ENCODE measurements around the gene CD276.
"Not testable (repeated sequence)": the region's sequence is repeated elsewhere in the genome, so short reads cannot be mapped to it uniquely, and the experiment has no call there.

Gene CD276

GRCh38 chr15:73717206-73717605, 33.0 kb downstream of the CD276 start:
- no peak for TF ChIP-seq CTCF (IDR thresholded peaks at IDR 0.05; ENCODE audit: insufficient read depth, low read depth, low read length, missing control alignments)
- no peak for DNase-seq (ENCODE audit: low read depth)
- H3K4me3 ChIP-seq (ENCODE audit: low read length): no peak overlapping the region

- no peak for TF ChIP-seq CTCF (IDR thresholded peaks at IDR 0.05; ENCODE audit: insufficient read depth, low read depth, low read length, missing control alignments)
- H3K4me3 ChIP-seq (ENCODE audit: low read length): no peak overlapping the region
- DNase-seq (ENCODE audit: low read depth): no peak
Observed at GRCh38 chr15:73717802-73718201, 33.6 kb downstream of the CD276 start.

- H3K4me3 ChIP-seq (ENCODE audit: low read length): no peak overlapping the region
- no peak for DNase-seq (ENCODE audit: low read depth)
- no peak for TF ChIP-seq CTCF (IDR thresholded peaks at IDR 0.05; ENCODE audit: insufficient read depth, low read depth, low read length, missing control alignments)
Observed at GRCh38 chr15:73718694-73719093, 34.5 kb downstream of the CD276 start.

- TF ChIP-seq CTCF (IDR thresholded peaks at IDR 0.05; ENCODE audit: insufficient read depth, low read depth, low read length, missing control alignments): no peak
Observed at GRCh38 chr15:73722425-73722824, 38.2 kb downstream of the CD276 start.

GRCh38 chr15:73723191-73723590, 39.0 kb downstream of the CD276 start:
- no peak overlapping the region for H3K4me3 ChIP-seq (ENCODE audit: low read length)
- no peak for DNase-seq (ENCODE audit: low read depth)
- no peak for TF ChIP-seq CTCF (IDR thresholded peaks at IDR 0.05; ENCODE audit: insufficient read depth, low read depth, low read length, missing control alignments)

More at GRCh38 chr15:73722425-73722824, 38.2 kb downstream of the CD276 start:
- DNase-seq (ENCODE audit: low read depth): no peak
- H3K4me3 ChIP-seq (ENCODE audit: low read length): no peak overlapping the region

GRCh38 chr15:73724212-73724611, 40.0 kb downstream of the CD276 start:
- DNase-seq (ENCODE audit: low read depth): no peak
- no peak overlapping the region for H3K4me3 ChIP-seq (ENCODE audit: low read length)
- no peak for TF ChIP-seq CTCF (IDR thresholded peaks at IDR 0.05; ENCODE audit: insufficient read depth, low read depth, low read length, missing control alignments)

- H3K4me3 ChIP-seq (ENCODE audit: low read length): no peak overlapping the region
- no peak for TF ChIP-seq CTCF (IDR thresholded peaks at IDR 0.05; ENCODE audit: insufficient read depth, low read depth, low read length, missing control alignments)
- peak; percentile 61 for DNase-seq (ENCODE audit: low read depth)
Observed at GRCh38 chr15:73727330-73727976, 43.3 kb downstream of the CD276 start.

- not testable (repeated sequence) for H3K4me3 ChIP-seq (ENCODE audit: low read length); DNase-seq (ENCODE audit: low read depth)
Observed at GRCh38 chr15:73732051-73732450, 47.9 kb downstream of the CD276 start.

All from epithelial cell of esophagus (primary cell).